Fibroblast of the conjunctiva (primary cell): ENCODE results near the gene MPO.

Experiments
- DNase-seq: peaks from one replicate; pipeline ENCODE4 v3.0.0-alpha.2; 2010; ENCODE audit warnings: low read depth

MPO gene

GRCh38 chr17:58263773-58264172 lies 17.0 kb downstream of the MPO start:
- DNase-seq, result no peak

- DNase-seq, result no peak
Measured at GRCh38 chr17:58262149-58262548, 18.6 kb downstream of the MPO start.

GRCh38 chr17:58254803-58255202 lies 25.9 kb downstream of the MPO start:
- DNase-seq, result no peak

GRCh38 chr17:58253082-58253481 lies 27.7 kb downstream of the MPO start:
- DNase-seq, result no peak

- DNase-seq, result no peak
Measured at GRCh38 chr17:58252141-58252540, 28.6 kb downstream of the MPO start.

GRCh38 chr17:58250344-58251011 lies 30.3 kb downstream of the MPO start:
- DNase-seq, result no peak

GRCh38 chr17:58249270-58250133 lies 31.2 kb downstream of the MPO start:
- DNase-seq, result peak; percentile 18

GRCh38 chr17:58248955-58249269 lies 31.8 kb downstream of the MPO start:
- DNase-seq, result no peak

- DNase-seq, result no peak
Measured at GRCh38 chr17:58247511-58248363, 33.0 kb downstream of the MPO start.

- no peak for DNase-seq
Measured at GRCh38 chr17:58246781-58247180, 34.0 kb downstream of the MPO start.

- DNase-seq, result no peak
Measured at GRCh38 chr17:58246104-58246740, 34.5 kb downstream of the MPO start.

GRCh38 chr17:58245428-58246103 lies 35.2 kb downstream of the MPO start:
- DNase-seq, result no peak

GRCh38 chr17:58244963-58245362 lies 35.8 kb downstream of the MPO start:
- no peak for DNase-seq

GRCh38 chr17:58242171-58242784 lies 38.5 kb downstream of the MPO start:
- no peak for DNase-seq

GRCh38 chr17:58239987-58240386 lies 40.7 kb downstream of the MPO start:
- DNase-seq, result no peak

GRCh38 chr17:58238147-58238634 lies 42.5 kb downstream of the MPO start, which contains the start of gene LPO:
LPO (plus strand) TSS chr17:58238584; CDS start chr17:58242980, 4,396 bp downstream.
- no peak for DNase-seq

- no peak for DNase-seq
Measured at GRCh38 chr17:58236394-58236793, 44.3 kb downstream of the MPO start.

GRCh38 chr17:58235821-58236220 lies 44.9 kb downstream of the MPO start:
- DNase-seq, result no peak

GRCh38 chr17:58234512-58234911 lies 46.2 kb downstream of the MPO start:
- no peak for DNase-seq

GRCh38 chr17:58233543-58233942 lies 47.2 kb downstream of the MPO start:
- DNase-seq, result no peak

- DNase-seq, result no peak
Measured at GRCh38 chr17:58232707-58233156, 48.0 kb downstream of the MPO start.
